Measurements from ENCODE around the gene CXCL9.

DNA sequence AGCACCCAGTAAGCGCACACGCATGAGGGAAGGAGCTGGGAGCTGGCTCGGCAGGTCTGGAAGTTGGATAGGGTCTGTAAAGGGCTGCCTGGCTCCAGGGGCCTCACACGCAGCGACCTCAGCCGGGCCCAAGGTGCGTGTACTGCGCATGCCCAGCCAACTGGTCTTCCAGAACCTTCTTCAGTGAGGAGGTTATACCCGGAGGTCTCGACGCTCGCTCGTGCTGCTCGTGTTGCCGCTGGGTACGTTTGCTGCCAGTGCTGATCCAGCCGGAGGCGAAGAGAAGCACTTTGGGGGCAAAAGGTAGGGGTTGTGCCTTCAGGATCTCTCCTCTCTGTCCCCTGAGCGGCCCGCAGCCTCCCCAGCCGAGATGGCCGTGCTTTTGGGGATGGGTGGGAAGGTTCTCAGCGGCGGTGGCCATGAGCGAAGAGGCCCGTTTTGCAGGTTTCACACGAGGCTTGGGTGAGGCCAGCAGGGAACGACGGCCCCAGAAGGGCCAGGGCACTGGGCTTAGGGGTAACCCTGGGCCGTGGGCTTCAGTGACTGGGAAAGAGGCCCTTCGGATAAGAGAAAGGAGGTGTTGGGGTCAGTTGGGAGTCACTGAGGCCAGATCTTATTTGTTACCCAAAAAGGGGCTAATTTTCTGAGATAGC, 3.8 kb upstream of the CXCL9 start:
- TF ChIP-seq CTCF (IDR thresholded peaks at IDR 0.05; ENCODE audit: low read length) = no peak
- no peak for TF ChIP-seq EZH2 (optimal IDR thresholded peaks at IDR 0.05; ENCODE audit: low read depth, low read length)
- TF ChIP-seq EZH2phosphoT487 (IDR thresholded peaks at IDR 0.05; ENCODE audit: low read length) = no peak

All from MM.1S (cell line).